ENCODE results near the gene HSD3B7. TPM values are rescaled to one million over a fixed set of nuclear protein-coding genes. Genes with fewer than 3 reads are reported as not detected.

HSD3B7 gene
- total and polyA plus RNA-seq, 2 of the 8 experiments (the other 6 are each of a cell fraction or from before 2014, with no cell fraction given), result 2.9 to 6.6 TPM

GRCh38 chr16:30951750-30952149 lies 33.3 kb upstream of the HSD3B7 start:
- Histone ChIP-seq H3K27me3 (replicated peaks in 1 of 4; ENCODE audit: control insufficient read depth in 3 of 4, extremely low read depth in 1 of 4, insufficient read depth in 3 of 4, low read length in 3 of 4) (no peaks in the 10 kb centered on the region), H3K9ac (replicated peaks in 1 of 4; ENCODE audit: extremely low read depth in 1 of 4, low read depth in 3 of 4, low read length in 3 of 4) (no peak overlapping the region), H4K5ac (ENCODE audit: insufficient read length, low read depth, low read length) (no peak overlapping the region), H3K4me3 (ENCODE audit: extremely low read depth in 1 of 4, insufficient read depth in 2 of 4, low read depth in 3 of 4, low read length in 4 of 4) (no peak overlapping the region), H4K91ac (replicated peaks; ENCODE audit: insufficient read length, low read length) (no peak overlapping the region), H3K79me1 (ENCODE audit: low read depth, low read length) (no peaks in the 10 kb centered on the region; the same call in 1 of the 2 replicates), H3K27ac (ENCODE audit: low read depth, low read length) (no peak overlapping the region), H3K4me2 (ENCODE audit: insufficient read depth in 1 of 2, low read depth in 2 of 2, low read length in 2 of 2) (no peak overlapping the region), H3K9me3 (ENCODE audit: insufficient read depth in 2 of 2, low read depth in 1 of 2, low read length in 1 of 2) (no peaks in the 10 kb centered on the region), H2BK20ac (ENCODE audit: low read length) (no peak overlapping the region), H2BK5ac (ENCODE audit: low read depth, low read length) (no peak overlapping the region), H3K23me2 (ENCODE audit: low read depth, low read length) (peaks cover 12% of the 10 kb centered on the region), H3K79me2 (ENCODE audit: control insufficient read depth in 1 of 2, insufficient read depth in 2 of 2, low read length in 2 of 2) (no peaks in the 10 kb centered on the region), H4K20me1 (replicated peaks in 1 of 2; ENCODE audit: control insufficient read depth in 1 of 2, insufficient read depth in 2 of 2, low read length in 2 of 2) (peaks cover 0 to 9% of the 10 kb centered on the region in 2 experiments), H4K8ac (ENCODE audit: extremely low read depth, insufficient read depth, low read length) (no peak overlapping the region), H3K4ac (replicated peaks; ENCODE audit: insufficient read length, low read depth, low read length) (no peak overlapping the region), H3K18ac (ENCODE audit: extremely low read depth, low read length) (no peak overlapping the region), H3K4me1 (replicated peaks in 1 of 4; ENCODE audit: control insufficient read depth in 3 of 4, insufficient read depth in 4 of 4, low read length in 3 of 4) (peaks cover 0 to 28% (median 19%) of the 10 kb centered on the region in 4 experiments; a peak in 6 of 7 replicates), H3K14ac (ENCODE audit: insufficient read length) (no peak overlapping the region), H2AFZ (ENCODE audit: low read length) (no peak overlapping the region), H3K56ac (replicated peaks; ENCODE audit: insufficient read length, low read depth, low read length) (no peak overlapping the region), H2BK12ac (ENCODE audit: low read depth, low read length) (no peak overlapping the region), H3K36me3 (ENCODE audit: control insufficient read depth in 2 of 4, insufficient read depth in 4 of 4, low read length in 3 of 4) (no peaks in the 10 kb centered on the region; a peak in 1 of 8 replicates), H2AK5ac (ENCODE audit: low read depth, low read length) (no peak overlapping the region), H2BK15ac (ENCODE audit: low read length) (no peak overlapping the region), H2BK120ac (replicated peaks; ENCODE audit: low read depth, low read length) (no peak overlapping the region), H3K23ac (ENCODE audit: insufficient read length) (no peak overlapping the region)
- POLR2A ChIA-PET (ENCODE audit: partially characterized antibody), result interaction anchor here (1.0 to 3.5 kb wide), 2 partner anchors 11 to 116 kb away, joined by 3 to 16 read pairs; no protein-coding TSS in a partner anchor
- 94% methylated on average over 3 of the region's 3 CpGs; no CpG with 5 or more reads in 1 of the 2 experiments for WGBS, 2 experiments (ENCODE audit: extremely low coverage in 1 of 2, insufficient coverage in 1 of 2, insufficient read length in 1 of 2, insufficient replicate concordance in 2 of 2, low coverage in 1 of 2, low lambda C conversion rate in 2 of 2, missing lambda C conversion rate in 1 of 2)
- CTCF ChIA-PET (ENCODE audit: partially characterized antibody), result interaction anchor here (0.6 to 4.1 kb wide), 5 partner anchors 12 to 56 kb away, joined by 3 to 39 read pairs (median 14); partner anchors contain the start of gene HSD3B7
- DNase-seq (ENCODE audit: low read depth in 1 of 2, low spot score in 2 of 2) (no peak), FAIRE-seq (no peak)
- TF ChIP-seq CHD2 (IDR thresholded peaks at IDR 0.05; ENCODE audit: low read length) (no peak), TAF1 (IDR thresholded peaks at IDR 0.05; ENCODE audit: low read depth, low read length) (no peak), SP4 (IDR thresholded peaks at IDR 0.05; ENCODE audit: low read length) (no peak), USF2 (IDR thresholded peaks at IDR 0.05; ENCODE audit: low read length) (no peak), ASH2L (IDR thresholded peaks at IDR 0.05; ENCODE audit: low read length) (no peak), CTBP2 (IDR thresholded peaks at IDR 0.05; ENCODE audit: borderline replicate concordance, insufficient read depth, insufficient read length, low read length) (no peak), SP2 (IDR thresholded peaks at IDR 0.05; ENCODE audit: low read length) (no peak), POLR2AphosphoS5 (IDR thresholded peaks at IDR 0.05; ENCODE audit: low read depth, low read length) (no peak), E2F6 (IDR thresholded peaks at IDR 0.05) (no peak), CEBPB (IDR thresholded peaks at IDR 0.05; ENCODE audit: low read depth, low read length) (no peak), GTF2F1 (IDR thresholded peaks at IDR 0.05; ENCODE audit: borderline replicate concordance, low read depth, low read length) (no peak), SIX5 (IDR thresholded peaks at IDR 0.05; ENCODE audit: low read depth, low read length) (no peak), TAF7 (optimal IDR thresholded peaks at IDR 0.05; ENCODE audit: borderline replicate concordance, low read depth, low read length) (no peak)

All from H1 (cell line).